IMR-90 (cell line): ENCODE results near the gene CEP104. TPM values are rescaled to one million over a fixed set of nuclear protein-coding genes. Genes with fewer than 3 reads are reported as not detected.

Experiments used
- ATAC-seq: fragments of 200-7000 bp; cut with Tn5 transposase; 2 replicates; pipeline ENCODE4 v1.9.1; 2020; ENCODE audit warnings: low read depth, mild to moderate bottlenecking, moderate library complexity
- BruUV-seq: library from RNA; stranded (reverse); fragments of 400-500 nt; replicated peaks from 2 replicates; lab custom pipeline; 2021; lab: Mats Ljungman, UMichigan
- CTCF ChIA-PET: fragments of 300-600 bp; formaldehyde crosslinking; extraction: SDS; loops from one replicate; lab custom pipeline; 2021; ENCODE audit warnings: antibody characterized with exemption; lab: Yijun Ruan, JAX
- POLR2A ChIA-PET: fragments of 300-600 bp; sonication (Branson Sonifier 250); formaldehyde crosslinking; loops from one replicate; lab custom pipeline; 2022; ENCODE audit warnings: antibody characterized with exemption; ENCODE audit not compliant: unreplicated experiment; lab: Charles Lee
- DNase-seq: peaks from one replicate; pipeline ENCODE4 v3.0.0; 2013
- H2AFZ ChIP-seq: replicated peaks from 2 replicates; pipeline ENCODE3; 2013; ENCODE audit warnings: low read length, mild to moderate bottlenecking; ENCODE audit not compliant: poor library complexity
- H2AK5ac ChIP-seq: 2 replicates; pipeline ENCODE4 v1.6.1; 2013; ENCODE audit warnings: low read depth, low read length, inconsistent platforms
- H2AK9ac ChIP-seq: replicated peaks from 2 replicates; pipeline ENCODE3; 2013; ENCODE audit warnings: mild to moderate bottlenecking, low read depth, low read length, moderate library complexity; ENCODE audit not compliant: poor library complexity
- H2BK120ac ChIP-seq: 2 replicates; pipeline ENCODE4 v1.6.1; 2013; ENCODE audit warnings: low read depth, low read length, inconsistent platforms
- H2BK15ac ChIP-seq: 3 replicates; pipeline ENCODE4 v1.6.1; 2013; ENCODE audit warnings: low read depth, low read length, inconsistent platforms
- H2BK20ac ChIP-seq: 2 replicates; pipeline ENCODE4 v1.6.1; 2013; ENCODE audit warnings: low read depth, mild to moderate bottlenecking, inconsistent platforms, low read length, moderate library complexity
- H2BK5ac ChIP-seq: 2 replicates; pipeline ENCODE4 v1.6.1; 2013; ENCODE audit warnings: mild to moderate bottlenecking, low read depth, low read length, inconsistent platforms; ENCODE audit not compliant: poor library complexity, severe bottlenecking
- H3K14ac ChIP-seq: replicated peaks from 2 replicates; pipeline ENCODE4 v1.6.1; 2013; ENCODE audit warnings: low read depth, low read length, inconsistent platforms
- H3K18ac ChIP-seq: 2 replicates; pipeline ENCODE4 v1.6.1; 2013; ENCODE audit warnings: low read depth, low read length, control low read depth
- H3K23ac ChIP-seq: 2 replicates; pipeline ENCODE4 v1.6.1; 2013; ENCODE audit warnings: low read depth, low read length, inconsistent platforms
- H3K27ac ChIP-seq: 2 replicates; pipeline ENCODE4 v1.5.1; 2013; ENCODE audit warnings: mild to moderate bottlenecking, control low read depth, low read length; ENCODE audit not compliant: insufficient read depth
- H3K27me3 ChIP-seq: 2 replicates; pipeline ENCODE4 v1.6.1; 2013; ENCODE audit warnings: low read length; ENCODE audit not compliant: control insufficient read depth, insufficient read depth
- H3K36me3 ChIP-seq: 2 replicates; pipeline ENCODE4 v1.6.1; 2013; ENCODE audit warnings: low read length, mixed read lengths; ENCODE audit not compliant: control insufficient read depth, insufficient read depth
- H3K4ac ChIP-seq: 2 replicates; pipeline ENCODE4 v1.6.1; 2013; ENCODE audit warnings: low read depth, low read length, inconsistent platforms
- H3K4me1 ChIP-seq: 2 replicates; pipeline ENCODE4 v1.6.1; 2013; ENCODE audit warnings: low read length, mixed read lengths; ENCODE audit not compliant: control insufficient read depth, insufficient read depth
- H3K4me2 ChIP-seq: 2 replicates; pipeline ENCODE4 v1.6.1; 2013; ENCODE audit warnings: low read depth, mild to moderate bottlenecking, control low read depth, low read length, moderate library complexity
- H3K4me3 ChIP-seq: 2 replicates; pipeline ENCODE4 v1.5.1; 2013; ENCODE audit warnings: low read depth, mild to moderate bottlenecking, control low read depth, low read length, moderate library complexity; ENCODE audit not compliant: insufficient read depth
- H3K56ac ChIP-seq: 2 replicates; pipeline ENCODE4 v1.6.1; 2013; ENCODE audit warnings: low read length, inconsistent platforms; ENCODE audit not compliant: insufficient read depth; ENCODE audit errors: extremely low read depth
- H3K79me1 ChIP-seq, 2 experiments: 2 replicates each; pipeline ENCODE4 v1.6.1; 2013; ENCODE audit warnings: low read length in 2 of 2, inconsistent platforms in 1 of 2, low read depth in 1 of 2
- H3K9ac ChIP-seq: 2 replicates; pipeline ENCODE4 v1.6.1; 2013; ENCODE audit warnings: low read depth, low read length, control low read depth
- H3K9me1 ChIP-seq: 2 replicates; pipeline ENCODE4 v1.6.1; 2013; ENCODE audit warnings: low read length, inconsistent platforms; ENCODE audit not compliant: insufficient read depth
- H3K9me3 ChIP-seq: 2 replicates; pipeline ENCODE4 v1.6.1; 2013; ENCODE audit warnings: low read length; ENCODE audit not compliant: control insufficient read depth, insufficient read depth
- H4K20me1 ChIP-seq: 2 replicates; pipeline ENCODE4 v1.6.1; 2013; ENCODE audit warnings: low read length, inconsistent platforms; ENCODE audit not compliant: insufficient read depth
- H4K5ac ChIP-seq: 2 replicates; pipeline ENCODE4 v1.6.1; 2013; ENCODE audit warnings: mild to moderate bottlenecking, low read depth, low read length, control low read depth
- H4K8ac ChIP-seq, 2 experiments: 2 replicates each; pipeline ENCODE4 v1.6.1; 2013; ENCODE audit warnings: low read depth in 2 of 2, low read length in 2 of 2, control low read depth in 1 of 2, inconsistent platforms in 1 of 2
- H4K91ac ChIP-seq: 2 replicates; pipeline ENCODE4 v1.6.1; 2013; ENCODE audit warnings: low read depth, low read length, inconsistent platforms; ENCODE audit not compliant: insufficient read depth
- BHLHE40 ChIP-seq: fragments of 150-350 bp; IDR thresholded peaks from 2 replicates; pipeline ENCODE4 v1.6.1; 2016; ENCODE audit warnings: mild to moderate bottlenecking, low read depth, low read length
- CEBPB ChIP-seq: IDR thresholded peaks from 2 replicates; pipeline ENCODE4 v1.6.1; 2012; ENCODE audit warnings: low read depth, low read length, improper control_type of control experiment
- CHD1 ChIP-seq: IDR thresholded peaks from 2 replicates; pipeline ENCODE4 v1.6.1; 2012; ENCODE audit warnings: low read depth, low read length, improper control_type of control experiment
- FOS ChIP-seq: fragments of 150-350 bp; IDR thresholded peaks from 2 replicates; pipeline ENCODE4 v1.6.1; 2016; ENCODE audit warnings: low read depth, low read length
- MAFK ChIP-seq: IDR thresholded peaks from 2 replicates; pipeline ENCODE4 v1.6.1; 2012; ENCODE audit warnings: low read depth, low read length, improper control_type of control experiment
- MAZ ChIP-seq: IDR thresholded peaks from 2 replicates; pipeline ENCODE4 v1.6.1; 2012; ENCODE audit warnings: low read depth, mild to moderate bottlenecking, low read length, improper control_type of control experiment, moderate library complexity, borderline replicate concordance
- MXI1 ChIP-seq: IDR thresholded peaks from 2 replicates; pipeline ENCODE4 v1.6.1; 2012; ENCODE audit warnings: low read depth, mild to moderate bottlenecking, low read length, moderate library complexity, borderline replicate concordance
- NFE2L2 ChIP-seq: fragments of 150-350 bp; IDR thresholded peaks from 2 replicates; pipeline ENCODE4 v1.6.1; 2016; ENCODE audit warnings: low read depth, mild to moderate bottlenecking, low read length
- POLR2A ChIP-seq: IDR thresholded peaks from 2 replicates; pipeline ENCODE4 v1.6.1; 2012; ENCODE audit warnings: mild to moderate bottlenecking, low read depth, low read length
- RCOR1 ChIP-seq: IDR thresholded peaks from 2 replicates; pipeline ENCODE4 v1.6.1; 2012; ENCODE audit warnings: mild to moderate bottlenecking, low read length, improper control_type of control experiment; ENCODE audit not compliant: insufficient replicate concordance
- RFX5 ChIP-seq: IDR thresholded peaks from 2 replicates; pipeline ENCODE4 v1.8.0; 2012; ENCODE audit warnings: low read depth, mild to moderate bottlenecking, low read length, moderate library complexity
- SMC3 ChIP-seq: fragments of 150-350 bp; IDR thresholded peaks from 2 replicates; pipeline ENCODE4 v1.6.1; 2016; ENCODE audit warnings: low read depth, mild to moderate bottlenecking, antibody characterized with exemption, low read length, moderate library complexity
- USF2 ChIP-seq: fragments of 150-350 bp; IDR thresholded peaks from 2 replicates; pipeline ENCODE4 v1.6.1; 2017; ENCODE audit warnings: mild to moderate bottlenecking, antibody characterized with exemption, low read length, low read depth
- WGBS, 2 experiments: methylation state at CpG; one replicate each; pipeline versions ENCODE4 v1.1.5 to v1.1.7; 2013; ENCODE audit warnings: missing lambda C conversion rate in 2 of 2; ENCODE audit not compliant: insufficient read length in 1 of 2; ENCODE audit errors: extremely low coverage in 2 of 2; 5-methylcytosine and 5-hydroxymethylcytosine counted together
- dilution Hi-C: fragments of 300-500 bp; cut with HindIII; formaldehyde crosslinking; loops from one replicate; pipeline ENCODE4 v1.14.3; 2018; ENCODE audit warnings: low sequenced_read_pairs; ENCODE audit not compliant: unreplicated experiment
- in situ Hi-C: fragments of 300-500 bp; cut with MboI; formaldehyde crosslinking; loops from 3 replicates; pipeline ENCODE4 v1.14.3; 2019; ENCODE audit warnings: low sequenced_read_pairs, inconsistent platforms, mixed read lengths
- intact Hi-C: fragments of 100-400 bp; cut with micrococcal nuclease; formaldehyde crosslinking; loops from 2 replicates; pipeline ENCODE4 v1.10.0; 2022
- polyA plus RNA-seq, 3 experiments: library from polyadenylated mRNA; depleted of rRNA; stranded (reverse); fragments of >200 nt; gene quantifications; 2 replicates each; pipeline ENCODE4 v1.2.3, GENCODE V29; 2012; ENCODE audit warnings: low replicate concordance in 1 of 3
- total RNA-seq: library from RNA; depleted of rRNA; stranded (reverse); fragments of >200 nt; gene quantifications from 2 replicates; pipeline ENCODE4 v1.2.3, GENCODE V29; 2012
- TF ChIP-seq, protein P1 (sequence below): fragments of 150-350 bp; IDR thresholded peaks from 2 replicates; pipeline ENCODE4 v1.6.1; 2016; ENCODE audit warnings: low read depth, mild to moderate bottlenecking, low read length, moderate library complexity, borderline replicate concordance
- TF ChIP-seq, protein P2 (sequence below): conservative IDR thresholded peaks from 2 replicates; pipeline ENCODE4 v1.5.1; 2012; ENCODE audit warnings: mild to moderate bottlenecking, low read depth, low read length, improper control_type of control experiment

The CEP104 gene
- total and polyA plus RNA-seq, 2 of the 4 experiments (the other 2 are of a cell fraction): 14.3 to 17.5 TPM

DNA sequence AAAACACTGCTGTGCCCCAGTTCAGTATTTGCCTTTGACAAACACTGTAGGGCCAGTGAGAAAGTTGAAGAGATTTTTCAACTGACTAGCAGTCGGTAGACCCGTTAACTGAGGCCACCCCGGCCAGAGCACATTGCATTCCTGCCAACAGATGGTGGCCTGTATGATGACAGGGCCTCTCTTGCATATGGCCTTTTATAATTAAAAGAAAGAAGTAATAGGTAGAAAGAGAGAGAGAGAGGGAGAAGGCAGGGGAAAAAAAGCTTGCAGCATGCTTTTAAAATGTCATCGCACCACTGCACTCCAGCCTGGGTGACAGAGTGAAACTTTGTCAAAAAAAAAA is 47.8 kb upstream of the CEP104 start:
- 67% methylated on average over 3 of the region's 4 CpGs; no CpG with 5 or more reads in 1 of the 2 experiments for WGBS, 2 experiments
- dilution Hi-C loops (no loop called here), intact Hi-C loops (no loop called here), in situ Hi-C loops (loop anchor here (25.0 kb wide), 1 partner anchor 2007 kb away; no protein-coding TSS in a partner anchor)
- no peak overlapping the region for H2AFZ ChIP-seq
- H2AK5ac ChIP-seq: no peak overlapping the region
- no peak overlapping the region for H3K18ac ChIP-seq
- H3K56ac ChIP-seq: no peak overlapping the region
- no peak overlapping the region for H4K5ac ChIP-seq
- no peak overlapping the region for H3K4me3 ChIP-seq
- no peak overlapping the region for H3K14ac ChIP-seq
- H2BK5ac ChIP-seq: no peak overlapping the region
- H3K27me3 ChIP-seq: no peaks in the 10 kb centered on the region; the same call in 1 of the 2 replicates
- no peak overlapping the region for H3K4ac ChIP-seq
- ChIA-PET CTCF (no interaction called here), POLR2A (no interaction called here)
- no peak overlapping the region for H3K9ac ChIP-seq
- H3K23ac ChIP-seq: no peak overlapping the region
- no peaks in the 10 kb centered on the region; the same call in 1 of the 2 replicates for H3K9me1 ChIP-seq
- H4K8ac ChIP-seq: no peak overlapping the region
- no peaks in the 10 kb centered on the region for H4K20me1 ChIP-seq
- no peaks in the 10 kb centered on the region for H3K9me3 ChIP-seq
- TF ChIP-seq CEBPB: no peak
- no peak for TF ChIP-seq RCOR1
- TF ChIP-seq FOS: no peak
- TF ChIP-seq, protein P1, sequence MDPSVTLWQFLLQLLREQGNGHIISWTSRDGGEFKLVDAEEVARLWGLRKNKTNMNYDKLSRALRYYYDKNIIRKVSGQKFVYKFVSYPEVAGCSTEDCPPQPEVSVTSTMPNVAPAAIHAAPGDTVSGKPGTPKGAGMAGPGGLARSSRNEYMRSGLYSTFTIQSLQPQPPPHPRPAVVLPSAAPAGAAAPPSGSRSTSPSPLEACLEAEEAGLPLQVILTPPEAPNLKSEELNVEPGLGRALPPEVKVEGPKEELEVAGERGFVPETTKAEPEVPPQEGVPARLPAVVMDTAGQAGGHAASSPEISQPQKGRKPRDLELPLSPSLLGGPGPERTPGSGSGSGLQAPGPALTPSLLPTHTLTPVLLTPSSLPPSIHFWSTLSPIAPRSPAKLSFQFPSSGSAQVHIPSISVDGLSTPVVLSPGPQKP: no peak
- TF ChIP-seq SMC3: no peak
- no peak for TF ChIP-seq NFE2L2
- TF ChIP-seq, protein P2, sequence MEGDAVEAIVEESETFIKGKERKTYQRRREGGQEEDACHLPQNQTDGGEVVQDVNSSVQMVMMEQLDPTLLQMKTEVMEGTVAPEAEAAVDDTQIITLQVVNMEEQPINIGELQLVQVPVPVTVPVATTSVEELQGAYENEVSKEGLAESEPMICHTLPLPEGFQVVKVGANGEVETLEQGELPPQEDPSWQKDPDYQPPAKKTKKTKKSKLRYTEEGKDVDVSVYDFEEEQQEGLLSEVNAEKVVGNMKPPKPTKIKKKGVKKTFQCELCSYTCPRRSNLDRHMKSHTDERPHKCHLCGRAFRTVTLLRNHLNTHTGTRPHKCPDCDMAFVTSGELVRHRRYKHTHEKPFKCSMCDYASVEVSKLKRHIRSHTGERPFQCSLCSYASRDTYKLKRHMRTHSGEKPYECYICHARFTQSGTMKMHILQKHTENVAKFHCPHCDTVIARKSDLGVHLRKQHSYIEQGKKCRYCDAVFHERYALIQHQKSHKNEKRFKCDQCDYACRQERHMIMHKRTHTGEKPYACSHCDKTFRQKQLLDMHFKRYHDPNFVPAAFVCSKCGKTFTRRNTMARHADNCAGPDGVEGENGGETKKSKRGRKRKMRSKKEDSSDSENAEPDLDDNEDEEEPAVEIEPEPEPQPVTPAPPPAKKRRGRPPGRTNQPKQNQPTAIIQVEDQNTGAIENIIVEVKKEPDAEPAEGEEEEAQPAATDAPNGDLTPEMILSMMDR: no peak
- no peak for TF ChIP-seq MXI1
- no peak for TF ChIP-seq MAZ
- TF ChIP-seq BHLHE40: no peak
- TF ChIP-seq MAFK: no peak
- TF ChIP-seq POLR2A: no peak
- TF ChIP-seq CHD1: no peak
- no peak for TF ChIP-seq RFX5
- no peak for TF ChIP-seq USF2
- no peak overlapping the region for H4K91ac ChIP-seq
- no peaks in the 10 kb centered on the region for H3K4me1 ChIP-seq
- H2BK15ac ChIP-seq: no peak overlapping the region
- no TSS peak for BruUV-seq
- H2AK9ac ChIP-seq: no peak overlapping the region
- no peaks in the 10 kb centered on the region for H3K36me3 ChIP-seq
- no peak for DNase-seq
- H2BK20ac ChIP-seq: no peak overlapping the region
- H3K4me2 ChIP-seq: no peak overlapping the region
- no peak overlapping the region for H2BK120ac ChIP-seq
- no peak overlapping the region for H3K27ac ChIP-seq
- ATAC-seq: no peak
- peaks cover 0 to under 1% of the 10 kb centered on the region in 2 experiments; a peak in 1 of 4 replicates for H3K79me1 ChIP-seq
